ENCODE data around the gene MAML1.
"Not testable (repeated sequence)": the region's sequence is repeated elsewhere in the genome, so short reads cannot be mapped to it uniquely, and the experiment has no call there.

Gene MAML1

GRCh38 chr5:179732412-179732917, at the start of gene MAML1:
Gene MAML1, plus strand, starts transcription at chr5:179732822. Its CDS starts 291 bp downstream, at chr5:179733113.
- peak; percentile 100 for DNase-seq (ENCODE audit: low spot score)

GRCh38 chr5:179689212-179689611, 43.4 kb upstream of the MAML1 start:
- DNase-seq (ENCODE audit: low spot score) = not testable (repeated sequence)

GRCh38 chr5:179694561-179694960, 38.1 kb upstream of the MAML1 start:
- no peak for DNase-seq (ENCODE audit: low spot score)

- DNase-seq (ENCODE audit: low spot score) = no peak
Measured at GRCh38 chr5:179696603-179697002, 36.0 kb upstream of the MAML1 start.

GRCh38 chr5:179697108-179697507, 35.5 kb upstream of the MAML1 start:
- DNase-seq (ENCODE audit: low spot score) = no peak

GRCh38 chr5:179697543-179697942, 35.1 kb upstream of the MAML1 start:
- DNase-seq (ENCODE audit: low spot score) = not testable (repeated sequence)

GRCh38 chr5:179697993-179698934, 34.4 kb upstream of the MAML1 start:
- DNase-seq (ENCODE audit: low spot score) = peak; percentile 99

- peak; percentile 42 for DNase-seq (ENCODE audit: low spot score)
Measured at GRCh38 chr5:179698935-179699615, 33.5 kb upstream of the MAML1 start, which contains the start of gene CANX. Gene CANX, plus strand, starts transcription at chr5:179698967. Its CDS starts 6,715 bp downstream, at chr5:179705682.

- DNase-seq (ENCODE audit: low spot score) = peak; percentile 74
Measured at GRCh38 chr5:179699616-179700237, 32.9 kb upstream of the MAML1 start.

- peak; percentile 39 for DNase-seq (ENCODE audit: low spot score)
Measured at GRCh38 chr5:179700401-179700918, 32.2 kb upstream of the MAML1 start.

- DNase-seq (ENCODE audit: low spot score) = peak; percentile 43
Measured at GRCh38 chr5:179716286-179716685, 16.3 kb upstream of the MAML1 start.

- DNase-seq (ENCODE audit: low spot score) = no peak
Measured at GRCh38 chr5:179720222-179720621, 12.4 kb upstream of the MAML1 start.

- DNase-seq (ENCODE audit: low spot score) = no peak
Measured at GRCh38 chr5:179724163-179724562, 8.5 kb upstream of the MAML1 start.

- no peak for DNase-seq (ENCODE audit: low spot score)
Measured at GRCh38 chr5:179727106-179727505, 5.5 kb upstream of the MAML1 start.

- no peak for DNase-seq (ENCODE audit: low spot score)
Measured at GRCh38 chr5:179729303-179729702, 3.3 kb upstream of the MAML1 start.

- no peak for DNase-seq (ENCODE audit: low spot score)
Measured at GRCh38 chr5:179729727-179730126, 2.9 kb upstream of the MAML1 start.

GRCh38 chr5:179730356-179730755, 2.3 kb upstream of the MAML1 start:
- no peak for DNase-seq (ENCODE audit: low spot score)

GRCh38 chr5:179730852-179731251, 1.8 kb upstream of the MAML1 start:
- peak; percentile 51 for DNase-seq (ENCODE audit: low spot score)

- peak; percentile 90 for DNase-seq (ENCODE audit: low spot score)
Measured at GRCh38 chr5:179731791-179732411, 721 bp upstream of the MAML1 start.

GRCh38 chr5:179732918-179733771, 523 bp downstream of the MAML1 start:
- DNase-seq (ENCODE audit: low spot score) = peak; percentile 51

GRCh38 chr5:179733772-179734126, 1.1 kb downstream of the MAML1 start:
- DNase-seq (ENCODE audit: low spot score) = no peak
